ENCODE data around the gene GOLGA7B.

Gene GOLGA7B

DNA sequence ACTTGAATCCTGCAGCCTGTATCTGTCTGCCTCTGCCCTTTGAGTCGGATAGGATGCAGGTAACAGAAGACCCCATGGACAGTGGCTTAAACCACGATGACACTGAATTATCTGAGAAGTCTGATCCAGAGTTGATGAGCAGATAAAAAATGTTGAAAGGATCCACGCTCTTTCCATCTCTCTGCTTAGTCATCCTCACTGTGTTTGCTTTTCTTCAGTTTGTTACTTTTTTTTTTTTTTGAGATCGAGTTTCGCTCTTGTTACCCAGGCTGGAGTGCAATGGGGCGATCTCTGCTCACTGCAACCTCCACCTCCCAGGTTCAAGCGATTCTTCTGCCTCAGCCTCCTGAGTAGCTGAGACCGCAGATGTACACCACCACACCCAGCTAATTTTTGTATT is 36.9 kb upstream of the GOLGA7B start:
- TF ChIP-seq, protein P1, sequence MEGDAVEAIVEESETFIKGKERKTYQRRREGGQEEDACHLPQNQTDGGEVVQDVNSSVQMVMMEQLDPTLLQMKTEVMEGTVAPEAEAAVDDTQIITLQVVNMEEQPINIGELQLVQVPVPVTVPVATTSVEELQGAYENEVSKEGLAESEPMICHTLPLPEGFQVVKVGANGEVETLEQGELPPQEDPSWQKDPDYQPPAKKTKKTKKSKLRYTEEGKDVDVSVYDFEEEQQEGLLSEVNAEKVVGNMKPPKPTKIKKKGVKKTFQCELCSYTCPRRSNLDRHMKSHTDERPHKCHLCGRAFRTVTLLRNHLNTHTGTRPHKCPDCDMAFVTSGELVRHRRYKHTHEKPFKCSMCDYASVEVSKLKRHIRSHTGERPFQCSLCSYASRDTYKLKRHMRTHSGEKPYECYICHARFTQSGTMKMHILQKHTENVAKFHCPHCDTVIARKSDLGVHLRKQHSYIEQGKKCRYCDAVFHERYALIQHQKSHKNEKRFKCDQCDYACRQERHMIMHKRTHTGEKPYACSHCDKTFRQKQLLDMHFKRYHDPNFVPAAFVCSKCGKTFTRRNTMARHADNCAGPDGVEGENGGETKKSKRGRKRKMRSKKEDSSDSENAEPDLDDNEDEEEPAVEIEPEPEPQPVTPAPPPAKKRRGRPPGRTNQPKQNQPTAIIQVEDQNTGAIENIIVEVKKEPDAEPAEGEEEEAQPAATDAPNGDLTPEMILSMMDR (IDR thresholded peaks at IDR 0.05; ENCODE audit: extremely low read depth, missing control alignments): no peak
- no peak for DNase-seq (ENCODE audit: low spot score)

GRCh38 chr10:97813311-97813710 is 36.3 kb upstream of the GOLGA7B start:
- DNase-seq (ENCODE audit: low spot score): no peak
- TF ChIP-seq, protein P1 (IDR thresholded peaks at IDR 0.05; ENCODE audit: extremely low read depth, missing control alignments): no peak

DNA sequence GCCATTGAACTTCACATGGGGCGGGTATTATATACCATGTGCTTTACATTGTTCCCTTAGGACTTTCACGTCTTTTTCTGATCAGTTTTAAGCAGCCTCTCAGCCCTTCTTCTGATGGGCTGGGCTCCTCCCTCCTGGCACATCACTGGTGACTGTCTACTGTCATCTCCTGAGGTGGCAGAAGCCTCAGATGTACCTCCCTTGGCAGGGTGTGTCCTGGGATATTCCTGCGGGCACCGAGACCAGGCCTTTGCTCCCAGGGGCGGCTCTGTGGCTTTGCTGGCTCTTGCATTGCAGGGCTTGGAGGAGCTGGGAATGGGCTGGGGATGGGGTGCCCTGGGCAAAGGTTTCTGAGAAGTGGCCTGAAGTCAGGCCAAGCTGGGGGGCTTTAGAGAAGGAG is 34.6 kb upstream of the GOLGA7B start:
- DNase-seq (ENCODE audit: low spot score): no peak
- TF ChIP-seq, protein P1 (IDR thresholded peaks at IDR 0.05; ENCODE audit: extremely low read depth, missing control alignments): no peak

DNA sequence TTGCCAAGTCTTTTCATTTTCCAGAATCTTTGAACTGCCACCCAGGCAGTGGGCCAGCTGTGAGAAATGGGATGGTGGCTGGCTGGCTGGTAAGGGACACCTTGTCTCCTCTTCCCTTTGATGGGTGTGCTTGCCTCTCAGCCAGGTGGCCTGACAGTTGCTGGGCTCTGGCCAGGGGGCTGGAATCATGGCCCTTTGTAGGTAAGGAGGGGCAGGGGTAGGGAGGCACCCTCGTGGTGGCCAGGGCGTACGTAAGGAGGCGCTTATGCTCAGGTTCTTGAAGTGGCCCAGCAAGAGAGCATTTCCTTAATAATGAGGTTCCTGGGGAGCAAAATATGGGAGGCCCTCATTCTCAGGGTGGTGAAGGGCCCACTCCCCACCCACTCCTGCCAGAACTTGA is 33.0 kb upstream of the GOLGA7B start:
- DNase-seq (ENCODE audit: low spot score): no peak
- TF ChIP-seq, protein P1 (IDR thresholded peaks at IDR 0.05; ENCODE audit: extremely low read depth, missing control alignments): no peak

- TF ChIP-seq, protein P1 (IDR thresholded peaks at IDR 0.05; ENCODE audit: extremely low read depth, missing control alignments): no peak
- DNase-seq (ENCODE audit: low spot score): no peak
Measured at GRCh38 chr10:97818572-97818971, 31.1 kb upstream of the GOLGA7B start.

DNA sequence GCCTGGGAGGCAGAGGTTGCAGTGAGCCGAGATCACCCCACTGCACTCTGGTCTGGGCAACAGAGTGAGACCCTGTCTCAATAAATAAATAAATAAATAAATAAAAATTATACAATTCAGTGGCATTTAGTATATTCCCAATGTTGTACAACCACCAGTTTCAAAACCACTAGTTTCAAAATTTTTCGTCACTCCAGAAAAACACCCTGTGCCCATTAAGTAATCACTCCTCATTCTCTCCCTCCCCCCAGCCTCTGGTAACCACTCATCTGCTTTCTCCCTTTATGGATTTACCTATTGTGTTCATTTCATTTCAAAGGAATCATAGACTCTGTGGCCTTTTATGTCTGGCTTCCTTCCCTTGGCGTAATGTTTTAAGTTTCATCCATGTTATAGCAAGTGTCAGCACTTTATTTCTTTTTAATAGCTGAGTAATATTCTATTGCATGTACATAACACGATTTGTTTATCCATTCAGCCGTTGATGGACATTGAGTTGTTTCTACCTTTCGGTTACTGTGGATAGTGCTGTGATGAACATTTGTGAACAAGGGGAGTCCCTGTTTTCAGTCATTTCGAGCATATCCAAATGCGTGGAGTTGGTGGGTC is 29.4 kb upstream of the GOLGA7B start:
- no peak for DNase-seq (ENCODE audit: low spot score)
- TF ChIP-seq, protein P1 (IDR thresholded peaks at IDR 0.05; ENCODE audit: extremely low read depth, missing control alignments): no peak

DNA sequence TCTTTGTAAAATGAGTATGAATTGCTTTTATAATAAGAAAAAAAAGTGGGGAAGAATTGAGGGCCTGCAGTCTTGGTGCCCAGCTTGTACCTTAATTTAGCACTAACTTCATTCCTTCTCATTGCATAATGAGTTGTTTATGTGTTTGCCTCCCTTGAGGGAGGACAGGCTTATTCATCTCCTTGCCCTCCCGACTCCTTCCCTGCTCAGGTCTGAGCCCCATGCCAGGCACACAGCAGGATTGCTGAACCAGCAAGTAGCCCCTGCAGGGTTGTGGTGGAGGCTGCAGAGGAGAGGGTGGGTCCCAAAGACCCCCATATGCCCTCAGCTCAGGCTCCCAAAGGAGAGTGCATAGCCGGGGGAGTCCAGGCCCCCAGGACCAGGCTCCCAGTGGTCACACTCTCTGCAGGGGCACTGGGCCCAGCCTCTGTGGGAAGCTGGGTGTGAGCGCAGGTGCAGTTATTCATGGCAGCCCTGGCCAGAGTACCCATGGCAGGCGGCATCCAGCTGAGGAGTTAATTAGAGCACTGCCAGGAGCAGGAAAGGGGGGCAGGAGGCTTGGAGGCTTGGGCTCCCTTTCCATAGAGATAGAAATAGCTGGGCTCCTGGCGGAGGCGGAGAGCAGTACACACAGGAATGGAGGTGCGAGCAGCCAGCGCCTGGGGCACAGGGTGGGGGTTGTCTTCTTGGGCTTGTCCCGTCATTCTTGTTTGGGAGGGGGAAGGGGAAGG is 28.2 kb upstream of the GOLGA7B start:
- DNase-seq (ENCODE audit: low spot score): no peak
- TF ChIP-seq, protein P1 (IDR thresholded peaks at IDR 0.05; ENCODE audit: extremely low read depth, missing control alignments): no peak
